ENCODE measurements around the gene AUP1. TPM values are rescaled to one million over a fixed set of nuclear protein-coding genes. Genes with fewer than 3 reads are reported as not detected.

Gene AUP1
- total RNA-seq, 4 donors from 2014 or later: 79.9 to 142 (median 105) TPM

GRCh38 chr2:74500578-74500946 is 28.9 kb downstream of the AUP1 start:
- Histone ChIP-seq H3K27ac (no peak overlapping the region), H3K27me3 (peaks cover 7 to 75% (median 20%) of the 10 kb centered on the region in 4 donors), H3K36me3 (peaks cover 0 to 14% (median 2%) of the 10 kb centered on the region in 3 donors), H3K9me3 (no peaks in the 10 kb centered on the region), H3K4me3 (no peak overlapping the region), H3K4me1 (peaks cover 37 to 67% (median 38%) of the 10 kb centered on the region in 3 donors)
- DNase-seq: no peak
- intact Hi-C loops (cut with DNase I): no loop called here
- no peak for TF ChIP-seq CTCF (IDR thresholded peaks at IDR 0.05)

- peaks cover 0 to 9% (median 0%) of the 10 kb centered on the region in 3 donors for H3K36me3 ChIP-seq
- H3K27ac ChIP-seq: no peak overlapping the region
- WGBS, 2 donors: 43 to 59% methylated on average over 7 to 9 of the region's 15 CpGs
- H3K4me1 ChIP-seq: peaks cover 32 to 62% (median 37%) of the 10 kb centered on the region in 3 donors
- no peak for DNase-seq
- H3K4me3 ChIP-seq: no peak overlapping the region
- H3K9me3 ChIP-seq: no peaks in the 10 kb centered on the region
- no peak for TF ChIP-seq CTCF (IDR thresholded peaks at IDR 0.05)
- TF ChIP-seq POLR2A (IDR thresholded peaks at IDR 0.05): no peak
- intact Hi-C loops (cut with DNase I): no loop called here
- peaks cover 7 to 75% (median 20%) of the 10 kb centered on the region in 4 donors for H3K27me3 ChIP-seq
Measured at GRCh38 chr2:74499940-74500577, 29.4 kb downstream of the AUP1 start.

- Histone ChIP-seq H3K4me1 (peaks cover 31 to 56% (median 37%) of the 10 kb centered on the region in 3 donors), H3K9me3 (no peaks in the 10 kb centered on the region), H3K27me3 (peaks cover 7 to 75% (median 20%) of the 10 kb centered on the region in 4 donors), H3K36me3 (peaks cover 0 to 4% (median 0%) of the 10 kb centered on the region in 3 donors), H3K4me3 (peak within 1 kb of the TSS; percentile 29 to 61 (median 50)), H3K27ac (peak within 1 kb of the TSS in 1 of 4 donors; percentile 15)
- TF ChIP-seq POLR2A (IDR thresholded peaks at IDR 0.05) (no peak), CTCF (IDR thresholded peaks at IDR 0.05) (no peak)
- WGBS, 2 donors: 18 to 19% methylated on average over 11 to 25 of the region's 65 CpGs
- intact Hi-C loops (cut with DNase I): no loop called here
- DNase-seq: no peak
Measured at GRCh38 chr2:74499267-74499939, 30.1 kb downstream of the AUP1 start, which contains the start of gene LBX2. Gene LBX2 (minus strand): TSS chr2:74499603. CDS start chr2:74499537, 66 bp downstream.

- intact Hi-C loops (cut with DNase I): no loop called here
- Histone ChIP-seq H3K9me3 (no peaks in the 10 kb centered on the region), H3K4me1 (peaks cover 31 to 49% (median 36%) of the 10 kb centered on the region in 3 donors), H3K27me3 (peaks cover 7 to 73% (median 20%) of the 10 kb centered on the region in 4 donors), H3K36me3 (peaks cover 0 to 8% (median 0%) of the 10 kb centered on the region in 3 donors), H3K4me3 (peak overlapping the region; percentile 29 to 61 (median 50)), H3K27ac (peak overlapping the region in 1 of 4 donors; percentile 15)
- 1 to 3% methylated on average over 23 to 24 of the region's 41 CpGs for WGBS, 2 donors
- TF ChIP-seq CTCF (IDR thresholded peaks at IDR 0.05): no peak
- DNase-seq: no peak
Measured at GRCh38 chr2:74498500-74499266, 30.8 kb downstream of the AUP1 start.

All from esophagus squamous epithelium (tissue), 5 donors.